Osteocyte (in vitro differentiated cells): ENCODE results near the gene SH3PXD2A. TPM values are rescaled to one million over a fixed set of nuclear protein-coding genes. Genes with fewer than 3 reads are reported as not detected.

Experiments
- DNase-seq: peaks from one replicate; pipeline ENCODE4 v3.0.0; 2021; ENCODE audit warnings: mixed read lengths; ENCODE audit not compliant: unreplicated experiment; ENCODE audit errors: extremely low spot score
- H3K27ac Mint-ChIP-seq: one replicate; pipeline ENCODE4 v1.8.0; 2021; ENCODE audit warnings: mild to moderate bottlenecking, mixed read lengths; ENCODE audit not compliant: unreplicated experiment
- H3K27me3 Mint-ChIP-seq: one replicate; pipeline ENCODE4 v1.8.0; 2021; ENCODE audit warnings: mixed read lengths; ENCODE audit not compliant: unreplicated experiment
- H3K36me3 Mint-ChIP-seq: one replicate; pipeline ENCODE4 v1.8.0; 2021; ENCODE audit warnings: mixed read lengths; ENCODE audit not compliant: unreplicated experiment
- H3K4me1 Mint-ChIP-seq: one replicate; pipeline ENCODE4 v1.8.0; 2021; ENCODE audit warnings: mixed read lengths; ENCODE audit not compliant: unreplicated experiment
- H3K4me3 Mint-ChIP-seq: one replicate; pipeline ENCODE4 v1.8.0; 2021; ENCODE audit warnings: mild to moderate bottlenecking, moderate library complexity, mixed read lengths; ENCODE audit not compliant: unreplicated experiment
- H3K9me3 Mint-ChIP-seq: one replicate; pipeline ENCODE4 v1.8.0; 2021; ENCODE audit warnings: mixed read lengths; ENCODE audit not compliant: unreplicated experiment
- CTCF ChIP-seq: fragments of 200-600 bp; sonication (generic); IDR thresholded peaks from 2 replicates; pipeline ENCODE4 v1.5.0; 2021; ENCODE audit warnings: antibody characterized with exemption, mild to moderate bottlenecking, moderate library complexity
- long read RNA-seq: library from polyadenylated mRNA; unstranded; transcript quantifications from one replicate; pipeline ENCODE4 v2.0.0, GENCODE V29; 2021
- total RNA-seq: library from RNA; stranded (reverse); gene quantifications from 2 replicates; pipeline ENCODE4 v1.2.1, GENCODE V29; 2021

SH3PXD2A gene, protein sequence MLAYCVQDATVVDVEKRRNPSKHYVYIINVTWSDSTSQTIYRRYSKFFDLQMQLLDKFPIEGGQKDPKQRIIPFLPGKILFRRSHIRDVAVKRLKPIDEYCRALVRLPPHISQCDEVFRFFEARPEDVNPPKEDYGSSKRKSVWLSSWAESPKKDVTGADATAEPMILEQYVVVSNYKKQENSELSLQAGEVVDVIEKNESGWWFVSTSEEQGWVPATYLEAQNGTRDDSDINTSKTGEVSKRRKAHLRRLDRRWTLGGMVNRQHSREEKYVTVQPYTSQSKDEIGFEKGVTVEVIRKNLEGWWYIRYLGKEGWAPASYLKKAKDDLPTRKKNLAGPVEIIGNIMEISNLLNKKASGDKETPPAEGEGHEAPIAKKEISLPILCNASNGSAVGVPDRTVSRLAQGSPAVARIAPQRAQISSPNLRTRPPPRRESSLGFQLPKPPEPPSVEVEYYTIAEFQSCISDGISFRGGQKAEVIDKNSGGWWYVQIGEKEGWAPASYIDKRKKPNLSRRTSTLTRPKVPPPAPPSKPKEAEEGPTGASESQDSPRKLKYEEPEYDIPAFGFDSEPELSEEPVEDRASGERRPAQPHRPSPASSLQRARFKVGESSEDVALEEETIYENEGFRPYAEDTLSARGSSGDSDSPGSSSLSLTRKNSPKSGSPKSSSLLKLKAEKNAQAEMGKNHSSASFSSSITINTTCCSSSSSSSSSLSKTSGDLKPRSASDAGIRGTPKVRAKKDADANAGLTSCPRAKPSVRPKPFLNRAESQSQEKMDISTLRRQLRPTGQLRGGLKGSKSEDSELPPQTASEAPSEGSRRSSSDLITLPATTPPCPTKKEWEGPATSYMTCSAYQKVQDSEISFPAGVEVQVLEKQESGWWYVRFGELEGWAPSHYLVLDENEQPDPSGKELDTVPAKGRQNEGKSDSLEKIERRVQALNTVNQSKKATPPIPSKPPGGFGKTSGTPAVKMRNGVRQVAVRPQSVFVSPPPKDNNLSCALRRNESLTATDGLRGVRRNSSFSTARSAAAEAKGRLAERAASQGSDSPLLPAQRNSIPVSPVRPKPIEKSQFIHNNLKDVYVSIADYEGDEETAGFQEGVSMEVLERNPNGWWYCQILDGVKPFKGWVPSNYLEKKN
- 43.0 and 46.6 TPM in 2 replicates for total RNA-seq
- long read RNA-seq, partial matches to known transcripts = 1 of 37 reads
- long read RNA-seq, other reads (novel, unspliced or antisense) = 36 of 37 reads

DNA sequence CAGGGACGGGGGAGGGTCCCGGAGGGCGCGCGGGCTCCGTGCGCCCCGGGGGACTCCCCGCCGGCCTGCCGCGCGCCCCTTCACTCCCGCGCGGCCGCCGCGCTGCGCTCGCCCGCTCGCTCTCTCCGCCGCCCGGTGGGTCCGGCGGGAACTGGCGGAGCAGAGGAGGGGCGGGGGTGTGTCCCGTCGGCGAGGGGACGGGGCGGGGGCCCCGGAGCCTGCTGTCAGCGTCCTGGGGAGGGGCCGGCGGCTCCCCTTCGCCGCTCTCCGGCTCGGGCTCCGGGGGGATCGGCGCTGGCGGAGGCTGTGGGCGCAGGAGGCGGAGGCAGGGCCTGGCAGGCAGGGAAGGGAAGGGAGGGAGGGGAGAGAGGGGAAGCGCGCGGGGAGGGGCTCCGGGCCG is at the start of gene SH3PXD2A:
SH3PXD2A (minus strand) TSS at position 153 of the 400 bp plus-strand sequence. CDS start 310 bp downstream, outside the sequence.
- Mint-ChIP-seq H3K9me3 (no peaks in the 10 kb centered on the region), H3K4me3 (peak within 1 kb of the TSS; percentile 79), H3K27ac (no peak within 1 kb of the TSS), H3K27me3 (peaks cover 31% of the 10 kb centered on the region), H3K4me1 (peaks cover 18% of the 10 kb centered on the region), H3K36me3 (no peaks in the 10 kb centered on the region)
- TF ChIP-seq CTCF = peak; percentile 0
- no peak for DNase-seq

DNA sequence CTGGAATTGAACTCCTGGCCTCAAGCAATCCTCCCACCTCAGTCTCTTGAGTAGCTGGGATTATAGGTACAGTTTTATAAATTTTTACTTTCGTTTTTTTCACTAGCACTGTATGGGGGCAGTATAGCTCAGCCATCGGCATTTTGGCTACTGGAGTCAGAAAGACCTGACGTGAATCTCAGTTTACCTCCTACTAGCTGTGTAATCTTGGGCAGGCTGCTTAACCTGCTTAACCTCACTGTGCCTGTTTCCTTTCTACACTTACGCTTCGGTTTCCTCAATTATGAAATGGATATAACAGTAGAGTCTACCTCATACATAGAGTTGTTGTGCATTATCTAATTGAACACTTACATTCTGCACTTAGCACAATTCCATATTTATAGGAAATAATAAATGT is 45.9 kb upstream of the SH3PXD2A start:
- Mint-ChIP-seq H3K4me3 (no peak overlapping the region), H3K27me3 (no peaks in the 10 kb centered on the region), H3K4me1 (peaks cover 56% of the 10 kb centered on the region), H3K9me3 (no peaks in the 10 kb centered on the region), H3K27ac (no peak overlapping the region), H3K36me3 (peaks cover 22% of the 10 kb centered on the region)
- no peak for TF ChIP-seq CTCF
- DNase-seq = no peak

GRCh38 chr10:103899312-103899711 is 43.9 kb upstream of the SH3PXD2A start:
- DNase-seq = no peak
- no peak overlapping the region for H3K27ac Mint-ChIP-seq
- no peak for TF ChIP-seq CTCF
- H3K4me3 Mint-ChIP-seq = no peak overlapping the region
- H3K9me3 Mint-ChIP-seq = no peaks in the 10 kb centered on the region
- H3K27me3 Mint-ChIP-seq = no peaks in the 10 kb centered on the region
- H3K4me1 Mint-ChIP-seq = peaks cover 59% of the 10 kb centered on the region
- peaks cover 28% of the 10 kb centered on the region for H3K36me3 Mint-ChIP-seq

DNA sequence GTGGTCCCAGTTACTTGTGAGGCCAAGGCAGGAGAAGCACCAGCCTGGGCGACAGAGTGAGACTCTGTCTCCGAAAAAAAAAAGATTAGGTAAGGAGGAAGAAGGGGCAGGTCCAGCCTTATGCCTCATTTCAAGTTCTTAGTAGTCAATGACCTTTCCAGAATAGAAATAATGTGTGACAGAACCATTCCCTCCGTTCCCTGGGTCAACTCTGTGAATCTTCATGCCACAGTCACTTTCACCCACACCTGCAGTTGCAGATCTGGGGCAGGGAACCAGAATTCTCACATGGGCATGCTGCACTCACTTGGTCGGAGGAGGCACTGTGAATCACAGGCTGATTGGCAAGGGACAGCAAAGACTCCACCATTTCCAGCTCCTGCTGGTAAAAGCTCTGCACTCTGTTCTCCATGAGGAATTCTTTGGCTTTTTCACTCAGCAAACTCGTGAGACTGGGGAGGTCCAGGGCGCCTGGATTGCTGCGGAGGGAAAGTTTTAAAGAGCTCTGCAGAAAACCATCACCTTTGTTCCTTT is 41.9 kb upstream of the SH3PXD2A start:
- no peak for TF ChIP-seq CTCF
- H3K9me3 Mint-ChIP-seq = no peaks in the 10 kb centered on the region
- DNase-seq = no peak
- H3K4me3 Mint-ChIP-seq = no peak overlapping the region
- H3K36me3 Mint-ChIP-seq = peaks cover 20% of the 10 kb centered on the region
- H3K27me3 Mint-ChIP-seq = no peaks in the 10 kb centered on the region
- H3K27ac Mint-ChIP-seq = peak overlapping the region; percentile 66
- H3K4me1 Mint-ChIP-seq = peaks cover 71% of the 10 kb centered on the region
